ENCODE measurements around the gene DNAH3.

Gene DNAH3

GRCh38 chr16:20886320-20886719 is 264.3 kb downstream of the DNAH3 start:
- DNase-seq (ENCODE audit: low read depth, low spot score): no peak
- ChIA-PET POLR2A (no interaction called here), CTCF (interaction anchor here (0.7 to 1.1 kb wide), 3 partner anchors 12 to 199 kb away, joined by 3 to 4 read pairs (median 3); no protein-coding TSS in a partner anchor)
- no peak for TF ChIP-seq CTCF (IDR thresholded peaks at IDR 0.05; ENCODE audit: insufficient read depth, low read length, missing control alignments)
- H3K4me3 ChIP-seq (ENCODE audit: low read depth, low read length): no peak overlapping the region

GRCh38 chr16:20884240-20884556 is 266.4 kb downstream of the DNAH3 start:
- ChIA-PET POLR2A (no interaction called here), CTCF (interaction anchor here (0.9 to 3.1 kb wide), 2 partner anchors 18 to 35 kb away, joined by 3 to 8 read pairs; no protein-coding TSS in a partner anchor)
- H3K4me3 ChIP-seq (ENCODE audit: low read depth, low read length): no peak overlapping the region
- DNase-seq (ENCODE audit: low read depth, low spot score): no peak
- TF ChIP-seq CTCF (IDR thresholded peaks at IDR 0.05; ENCODE audit: insufficient read depth, low read length, missing control alignments): no peak

- ChIA-PET POLR2A (no interaction called here), CTCF (interaction anchor here (0.9 to 3.1 kb wide), 2 partner anchors 18 to 34 kb away, joined by 3 to 8 read pairs; no protein-coding TSS in a partner anchor)
- H3K4me3 ChIP-seq (ENCODE audit: low read depth, low read length): no peak overlapping the region
- DNase-seq (ENCODE audit: low read depth, low spot score): no peak
- no peak for TF ChIP-seq CTCF (IDR thresholded peaks at IDR 0.05; ENCODE audit: insufficient read depth, low read length, missing control alignments)
Measured at GRCh38 chr16:20883554-20884239, 266.9 kb downstream of the DNAH3 start.
